Activated T-cell treated with anti-CD3 and anti-CD28 coated beads for 48 hours (primary cell): ENCODE results near the gene ACSF3.
"Not testable (repeated sequence)": the region's sequence is repeated elsewhere in the genome, so short reads cannot be mapped to it uniquely, and the experiment has no call there.

ENCODE experiments used
- DNase-seq: peaks from one replicate; pipeline ENCODE4 v3.0.0-alpha.2; 2020; ENCODE audit warnings: low read depth

Gene ACSF3

DNA sequence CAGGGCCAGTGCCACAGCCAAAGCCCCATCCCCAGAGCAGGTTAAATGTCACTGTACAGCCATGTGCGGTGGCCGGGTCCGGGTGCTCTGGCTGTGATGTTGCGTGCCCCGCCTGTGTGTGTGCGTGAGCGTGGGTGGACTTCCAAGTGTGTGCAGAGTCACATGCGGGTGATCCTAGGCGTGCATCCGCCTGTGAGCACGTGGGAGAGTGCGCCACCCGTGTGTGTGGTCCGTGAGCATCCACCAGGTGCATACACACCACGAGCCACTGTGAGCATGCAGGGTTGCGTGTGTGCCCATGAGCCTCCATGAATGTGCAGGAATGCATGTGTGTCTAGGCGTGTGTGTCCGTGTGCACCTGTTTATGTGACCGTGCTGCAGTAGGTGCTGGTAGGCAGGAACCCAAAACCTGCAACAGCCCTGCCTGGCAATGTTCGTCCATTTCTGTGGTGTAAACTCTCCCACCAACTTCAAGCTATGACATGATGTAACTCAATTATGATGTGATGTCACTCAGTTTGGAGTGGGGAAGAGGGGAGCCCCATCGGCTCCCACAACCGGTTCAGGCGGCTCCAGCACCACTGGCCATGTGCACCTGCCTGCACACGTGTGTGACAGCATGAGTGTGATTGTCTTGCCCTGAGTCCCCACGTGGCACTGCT, 37.6 kb upstream of the ACSF3 start:
- DNase-seq, result no peak

GRCh38 chr16:89056592-89056991, 37.1 kb upstream of the ACSF3 start:
- DNase-seq, result no peak

- DNase-seq, result no peak
These were observed 35.9 kb upstream of the ACSF3 start for GRCh38 chr16:89057738-89058137.

DNA sequence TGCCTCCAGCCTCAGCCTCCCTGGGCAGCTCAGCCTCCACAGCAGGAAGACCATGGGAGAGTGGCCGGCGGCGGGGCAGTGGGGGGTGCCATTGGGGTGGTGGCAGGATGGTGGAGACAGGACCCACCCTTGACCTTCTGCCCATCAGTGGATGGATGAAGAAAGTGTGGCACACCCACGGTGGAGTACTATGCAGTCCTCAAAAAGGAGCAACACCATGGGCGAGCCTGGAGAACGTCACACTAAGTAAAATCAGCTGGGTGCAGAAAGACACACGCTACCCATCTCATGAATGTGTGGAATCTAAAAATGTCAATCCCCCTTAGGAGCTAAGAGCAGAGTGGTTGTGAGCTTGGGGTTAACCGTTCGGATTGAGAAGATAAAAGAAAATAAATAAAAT, 34.8 kb upstream of the ACSF3 start:
- no peak for DNase-seq

DNA sequence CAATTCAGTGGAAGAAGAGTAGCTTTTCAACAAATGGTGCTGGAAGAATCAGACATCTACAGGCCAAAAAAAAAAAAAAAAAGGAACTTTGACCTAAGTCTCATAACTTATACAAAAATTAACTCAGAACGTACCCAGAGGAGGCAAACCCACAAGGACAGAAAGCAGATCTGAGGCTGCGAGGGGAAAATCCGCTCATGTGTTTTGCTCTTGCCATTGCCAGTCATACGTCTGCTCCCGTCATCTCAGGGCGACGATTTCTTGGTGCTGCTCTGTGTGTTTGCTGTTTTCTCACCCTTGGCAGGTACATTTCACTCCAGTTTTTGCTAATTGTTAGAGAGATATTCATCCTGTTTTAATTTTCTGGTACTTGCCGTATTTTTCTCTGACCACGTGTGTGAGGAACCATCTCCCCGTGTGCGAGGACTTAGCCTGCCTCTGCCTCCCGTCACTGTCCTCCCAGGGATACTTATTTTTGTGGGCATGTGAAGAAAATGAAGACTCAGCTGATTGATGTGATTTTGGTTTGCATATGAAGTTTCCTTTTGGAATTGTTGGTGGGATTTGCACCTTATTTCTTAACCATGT, 33.4 kb upstream of the ACSF3 start:
- DNase-seq, result no peak

DNA sequence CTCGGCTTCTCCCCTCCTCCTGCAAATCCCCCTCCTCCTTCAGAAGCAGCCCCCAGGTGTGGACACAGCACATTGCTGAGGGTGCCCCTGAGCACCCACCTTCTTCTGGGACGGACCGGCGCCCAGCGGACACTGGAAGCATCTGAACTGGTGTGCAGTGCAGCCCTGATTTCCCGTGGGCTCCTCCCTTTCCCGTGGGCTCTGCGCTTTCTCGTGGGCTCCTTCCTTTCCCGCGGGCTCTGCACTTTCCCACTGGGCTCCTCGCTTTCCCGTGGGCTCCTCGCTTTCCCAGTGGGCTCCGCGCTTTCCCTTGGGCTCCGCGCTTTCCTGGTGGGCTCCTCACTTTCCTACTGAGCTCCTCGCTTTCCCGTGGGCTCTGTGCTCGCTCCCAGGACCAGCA, 32.6 kb upstream of the ACSF3 start:
- DNase-seq, result no peak

- no peak for DNase-seq
These were observed 31.9 kb upstream of the ACSF3 start for GRCh38 chr16:89061590-89062380.

- no peak for DNase-seq
These were observed 31.0 kb upstream of the ACSF3 start for GRCh38 chr16:89062389-89063345.

GRCh38 chr16:89063768-89064320, 29.8 kb upstream of the ACSF3 start:
- DNase-seq, result no peak

- DNase-seq, result no peak
These were observed 28.8 kb upstream of the ACSF3 start for GRCh38 chr16:89064606-89065457.

GRCh38 chr16:89065458-89065822, 28.2 kb upstream of the ACSF3 start:
- no peak for DNase-seq

DNA sequence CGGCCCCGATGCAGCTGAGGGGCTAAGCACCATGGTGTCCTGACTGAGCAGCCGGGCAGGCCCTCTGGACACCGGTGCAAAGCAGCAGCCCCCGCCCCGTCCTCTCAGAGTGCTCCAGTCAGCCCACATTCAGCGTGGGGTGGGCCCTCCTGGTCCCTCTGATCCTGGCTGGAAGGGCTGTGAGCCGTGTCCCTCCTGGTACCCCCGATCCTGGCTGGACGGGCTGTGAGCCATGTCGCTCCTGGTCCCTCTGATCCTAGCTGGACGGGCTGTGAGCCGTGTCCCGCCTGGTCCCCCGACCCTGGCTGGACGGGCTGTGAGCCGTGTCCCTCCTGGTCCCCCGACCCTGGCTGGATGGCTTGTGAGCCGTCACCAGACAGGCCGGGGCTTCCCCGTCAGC, 26.9 kb upstream of the ACSF3 start:
- no peak for DNase-seq

DNA sequence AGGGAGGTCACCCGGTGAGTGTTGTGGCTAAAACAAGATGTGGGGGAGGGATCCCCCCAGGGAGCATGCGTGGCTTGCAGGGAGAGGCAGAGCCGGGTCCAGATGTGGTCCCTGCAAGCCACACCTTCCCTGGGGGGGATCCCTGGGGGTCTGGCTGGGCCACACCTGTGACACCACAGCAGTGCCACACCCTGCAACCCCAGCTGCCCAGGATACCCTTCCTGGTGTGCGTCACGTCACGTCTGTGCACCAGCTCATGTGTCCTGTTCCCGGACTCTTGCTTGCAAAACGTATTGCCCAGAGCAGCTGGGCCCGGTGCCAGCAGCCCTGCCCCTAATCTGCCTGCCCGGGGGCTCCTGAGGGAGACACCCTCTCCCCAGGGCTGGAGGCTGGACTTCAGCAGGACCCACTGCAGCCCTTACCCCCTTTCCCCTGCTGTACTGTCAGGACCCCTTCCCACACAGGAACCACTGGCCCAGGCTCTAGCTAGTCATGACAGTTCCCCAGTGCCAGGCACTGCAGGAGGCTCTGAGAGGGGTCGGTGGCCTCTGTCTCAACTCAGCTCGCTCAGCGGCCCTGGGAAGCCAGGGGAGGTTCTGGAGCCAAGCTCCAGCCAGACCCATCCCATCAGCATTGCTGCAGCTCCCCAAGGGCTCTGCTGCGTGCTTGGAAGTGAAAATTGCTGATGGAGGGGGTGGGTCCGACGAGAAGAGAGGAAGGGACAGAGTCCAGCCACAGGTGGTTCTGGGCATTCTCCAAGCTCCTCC, 25.8 kb upstream of the ACSF3 start:
- no peak for DNase-seq

GRCh38 chr16:89068814-89069616, 24.6 kb upstream of the ACSF3 start:
- DNase-seq, result not testable (repeated sequence)

- DNase-seq, result no peak
These were observed 23.7 kb upstream of the ACSF3 start for GRCh38 chr16:89069920-89070319.

- no peak for DNase-seq
These were observed 23.1 kb upstream of the ACSF3 start for GRCh38 chr16:89070590-89070989.

DNA sequence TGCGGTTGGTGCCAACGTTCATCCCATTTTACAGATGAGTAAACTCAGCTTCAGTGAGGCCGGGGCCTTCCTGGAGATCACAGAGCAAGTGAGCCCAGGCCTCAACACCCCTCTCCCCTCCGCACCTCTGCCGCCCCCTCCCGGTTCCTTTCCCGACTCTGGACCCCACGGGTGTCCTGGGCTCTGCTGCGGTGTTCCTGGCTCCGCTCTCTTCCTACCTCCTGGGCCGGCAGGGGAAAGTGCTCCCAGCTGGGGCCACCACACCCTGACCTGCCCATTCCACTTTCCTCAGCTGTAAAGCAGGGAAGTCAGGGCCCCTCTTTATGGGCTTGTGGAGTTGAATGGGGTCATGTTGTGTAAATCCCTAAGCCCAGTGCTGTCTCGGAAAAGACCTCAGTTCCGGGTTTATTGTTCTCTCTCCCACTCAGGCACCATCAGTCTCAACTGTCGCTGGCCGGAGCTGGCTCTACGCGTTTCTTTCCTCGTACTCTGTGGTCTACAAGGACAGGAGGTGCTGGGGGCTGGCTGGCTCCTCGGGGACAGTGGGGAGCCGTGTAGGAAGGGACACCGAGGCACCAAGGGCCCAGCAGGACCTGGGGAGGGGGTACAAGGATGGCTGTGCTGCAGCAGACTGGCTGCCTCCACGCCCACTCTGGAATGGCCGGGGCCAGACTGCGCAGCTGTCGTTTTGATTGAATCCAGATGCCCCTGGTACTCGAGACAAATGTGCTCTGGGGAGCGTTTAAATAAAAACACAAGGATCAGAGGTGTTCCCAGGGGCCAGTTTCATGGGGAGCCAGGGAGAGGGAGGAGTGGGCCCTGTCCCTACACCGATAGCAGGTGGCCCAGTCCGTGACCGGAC, 21.7 kb upstream of the ACSF3 start:
- DNase-seq, result no peak

DNA sequence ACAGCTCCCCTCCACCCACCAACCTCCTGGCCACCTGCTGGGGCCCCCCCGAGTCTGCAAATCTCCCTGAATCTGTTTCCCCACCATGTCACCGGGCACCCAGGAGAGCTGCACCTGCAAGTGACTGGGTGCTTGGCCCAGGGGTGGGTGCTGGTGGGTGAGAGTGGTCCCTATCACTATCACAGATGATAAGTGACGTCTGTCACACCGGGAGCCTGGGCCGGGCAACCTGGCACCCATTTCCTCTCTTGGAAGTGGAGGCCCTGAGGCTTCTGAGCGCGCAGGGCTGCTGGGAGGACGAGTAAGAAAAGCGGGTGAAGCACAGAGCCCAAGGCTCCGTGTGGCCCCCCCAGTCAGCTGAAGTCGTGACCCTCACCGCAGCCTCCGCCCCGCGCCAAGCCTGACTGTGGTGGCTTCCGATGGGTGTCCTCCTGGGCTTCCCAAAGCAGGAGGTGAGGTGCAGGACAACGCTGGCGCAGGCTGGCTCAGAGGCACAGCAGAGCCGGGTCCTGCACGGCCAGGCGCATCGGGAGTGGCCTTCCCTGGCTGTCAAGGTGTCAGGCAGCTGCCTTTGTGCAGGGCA, 21.0 kb upstream of the ACSF3 start:
- DNase-seq, result no peak
